HCT116 (cell line): ENCODE measurements around the gene BRINP3. TPM values are rescaled to one million over a fixed set of nuclear protein-coding genes. Genes with fewer than 3 reads are reported as not detected.
A peak's percentile ranks its signal among the peaks of the same experiment; 100 is the strongest.

Experiments used
- ATAC-seq: fragments of 200-7000 bp; cut with Tn5 transposase; 2 replicates; pipeline ENCODE4 v1.9.1; 2020; ENCODE audit warnings: mild to moderate bottlenecking, moderate library complexity
- BruUV-seq: library from RNA; stranded (reverse); fragments of 400-500 nt; replicated peaks from 2 replicates; lab custom pipeline; 2021; lab: Mats Ljungman, UMichigan
- CTCF ChIA-PET: fragments of 300-600 bp; sonication (Branson Sonifier 250); formaldehyde crosslinking; loops from one replicate; lab custom pipeline; 2021; ENCODE audit warnings: antibody characterized with exemption; lab: Charles Lee
- POLR2A ChIA-PET: fragments of 300-600, 350-600 bp; sonication (Branson Sonifier 250); formaldehyde crosslinking; loops from one replicate; lab custom pipeline; 2021; ENCODE audit warnings: antibody characterized with exemption; lab: Charles Lee
- RAD21 ChIA-PET, 2 experiments: fragments of 300-600 bp; sonication (Branson Sonifier 250); formaldehyde crosslinking; loops; one replicate each; lab custom pipeline; 2023; ENCODE audit warnings: low total read pairs in 2 of 2; ENCODE audit not compliant: uncharacterized antibody in 2 of 2, unreplicated experiment in 2 of 2, low non-redundant PET in 1 of 2; lab: Charles Lee
- DNase-seq: peaks from one replicate; pipeline ENCODE4 v3.0.0-alpha.2; 2010; ENCODE audit warnings: low read depth, low spot score
- H2AFZ ChIP-seq: fragments of 200-600 bp; shearing (Covaris generic), sonication (generic); 2 replicates; pipeline ENCODE4 v1.6.1; 2017; ENCODE audit warnings: low read depth, mixed run types, mixed read lengths, antibody characterized with exemption, low read length; ENCODE audit not compliant: poor library complexity, severe bottlenecking
- H3K27ac ChIP-seq: 2 replicates; pipeline ENCODE4 v1.5.1; 2012; ENCODE audit warnings: low read depth, low read length
- H3K27me3 ChIP-seq: fragments of 200-600 bp; sonication (generic); 2 replicates; pipeline ENCODE4 v1.6.1; 2016; ENCODE audit warnings: mixed run types, low read length, mixed read lengths; ENCODE audit not compliant: insufficient read depth
- H3K36me3 ChIP-seq, 2 experiments: fragments of 200-500 bp in 1 of 2; fragments of 200-600 bp in 1 of 2; sonication (Bioruptor generic) in 1 of 2; sonication (generic) in 1 of 2; 2 replicates each; pipeline versions ENCODE4 v1.5.1 to v1.6.1; 2014 to 2016; ENCODE audit warnings: low read length in 2 of 2, inconsistent platforms in 1 of 2, mixed read lengths in 1 of 2, mixed run types in 1 of 2; ENCODE audit not compliant: insufficient read depth in 2 of 2, control insufficient read depth in 1 of 2
- H3K4me1 ChIP-seq, 2 experiments: fragments of 200-600 bp in 1 of 2; sonication (generic) in 1 of 2; 2 replicates each; pipeline versions ENCODE4 v1.5.1 to v1.6.1; 2012 to 2017; ENCODE audit warnings: low read length in 2 of 2, inconsistent platforms in 1 of 2, mild to moderate bottlenecking in 1 of 2, mixed read lengths in 1 of 2, mixed run types in 1 of 2, moderate library complexity in 1 of 2; ENCODE audit not compliant: insufficient read depth in 2 of 2, control insufficient read depth in 1 of 2
- H3K4me2 ChIP-seq: fragments of 200-600 bp; sonication (generic); 2 replicates; pipeline ENCODE4 v1.6.1; 2017; ENCODE audit warnings: mixed run types, low read length, mixed read lengths
- H3K4me3 ChIP-seq, 2 experiments: fragments of 200-600 bp in 1 of 2; sonication (generic) in 1 of 2; replicated peaks in 1 of 2; 2 replicates each; pipeline ENCODE4 v1.5.1; 2011 to 2016; ENCODE audit warnings: low read length in 2 of 2, control low read depth in 1 of 2, low read depth in 1 of 2, mild to moderate bottlenecking in 1 of 2, mixed read lengths in 1 of 2, mixed run types in 1 of 2
- H3K79me2 ChIP-seq: fragments of 200-600 bp; sonication (generic); 2 replicates; pipeline ENCODE4 v1.6.1; 2017; ENCODE audit warnings: mild to moderate bottlenecking, mixed run types, low read length, moderate library complexity, mixed read lengths; ENCODE audit not compliant: insufficient read depth
- H3K9ac ChIP-seq: fragments of 200-600 bp; sonication (generic); 2 replicates; pipeline ENCODE4 v1.6.1; 2016; ENCODE audit warnings: low read length, mixed read lengths
- H3K9me2 ChIP-seq: fragments of 200-600 bp; sonication (generic), shearing (Covaris generic); 2 replicates; pipeline ENCODE4 v1.6.1; 2017; ENCODE audit warnings: mixed run types, mild to moderate bottlenecking, moderate library complexity; ENCODE audit not compliant: insufficient read depth
- H3K9me3 ChIP-seq, 2 experiments: fragments of 200-500 bp in 1 of 2; fragments of 200-600 bp in 1 of 2; sonication (Bioruptor generic) in 1 of 2; sonication (generic) in 1 of 2; 2 replicates each; pipeline ENCODE4 v1.6.1; 2014 to 2017; ENCODE audit warnings: low read length in 2 of 2, mixed read lengths in 2 of 2, inconsistent platforms in 1 of 2, low read depth in 1 of 2, mild to moderate bottlenecking in 1 of 2, mixed run types in 1 of 2, moderate library complexity in 1 of 2; ENCODE audit not compliant: control insufficient read depth in 1 of 2, insufficient read depth in 1 of 2
- H4K20me1 ChIP-seq: fragments of 200-600 bp; sonication (generic), shearing (Covaris generic); 2 replicates; pipeline ENCODE4 v1.6.1; 2017; ENCODE audit warnings: mixed run types, mild to moderate bottlenecking, moderate library complexity; ENCODE audit not compliant: insufficient read depth
- CBX3 ChIP-seq: IDR thresholded peaks from 2 replicates; pipeline ENCODE4 v1.6.1; 2012; ENCODE audit warnings: low read depth
- CEBPB ChIP-seq: IDR thresholded peaks from 2 replicates; pipeline ENCODE4 v1.6.1; 2012; ENCODE audit warnings: low read depth
- CTCF ChIP-seq, 3 experiments: fragments of 200-600 bp in 1 of 3; sonication (generic) in 1 of 3; IDR thresholded peaks in 2 of 3; conservative IDR thresholded peaks in 1 of 3; 2 replicates each; pipeline ENCODE4 v1.5.1; 2012 to 2017; ENCODE audit warnings: low read depth in 2 of 3, low read length in 2 of 3, antibody characterized with exemption in 1 of 3, borderline replicate concordance in 1 of 3, control low read depth in 1 of 3, mild to moderate bottlenecking in 1 of 3, mixed read lengths in 1 of 3, mixed run types in 1 of 3, moderate library complexity in 1 of 3; ENCODE audit not compliant: insufficient read depth in 1 of 3
- EGR1 ChIP-seq: IDR thresholded peaks from 2 replicates; pipeline ENCODE4 v1.6.1; 2012; ENCODE audit warnings: low read depth
- EZH2 ChIP-seq: fragments of 200-600 bp; sonication (generic); IDR thresholded peaks from 2 replicates; pipeline ENCODE4 v1.6.1; 2017; ENCODE audit warnings: antibody characterized with exemption, mixed run types
- EZH2phosphoT487 ChIP-seq: fragments of 200-600 bp; IDR thresholded peaks from 2 replicates; pipeline ENCODE4 v1.6.1; 2018; ENCODE audit warnings: antibody characterized with exemption, borderline replicate concordance
- FOSL1 ChIP-seq: IDR thresholded peaks from 2 replicates; pipeline ENCODE4 v1.6.1; 2012; ENCODE audit warnings: low read depth
- JUND ChIP-seq: IDR thresholded peaks from 2 replicates; pipeline ENCODE4 v1.6.1; 2012
- MAX ChIP-seq: IDR thresholded peaks from 2 replicates; pipeline ENCODE4 v1.6.1; 2012
- RAD21 ChIP-seq: IDR thresholded peaks from 2 replicates; pipeline ENCODE4 v1.6.1; 2012; ENCODE audit warnings: low read depth, mild to moderate bottlenecking
- YY1 ChIP-seq: IDR thresholded peaks from 2 replicates; pipeline ENCODE4 v1.6.1; 2011; ENCODE audit warnings: low read length, low read depth, moderate library complexity, mild to moderate bottlenecking; ENCODE audit not compliant: insufficient replicate concordance; ENCODE audit errors: extremely low read depth
- ZBTB33 ChIP-seq: IDR thresholded peaks from 2 replicates; pipeline ENCODE4 v1.6.1; 2011; ENCODE audit warnings: mild to moderate bottlenecking, low read length, moderate library complexity; ENCODE audit not compliant: insufficient replicate concordance; ENCODE audit errors: extremely low read depth
- ZFX ChIP-seq: fragments of 450-650 bp; IDR thresholded peaks from 2 replicates; pipeline ENCODE4 v1.6.1; 2017
- intact Hi-C: fragments of 100-400 bp; cut with micrococcal nuclease; formaldehyde crosslinking; loops from 2 replicates; pipeline ENCODE4 v1.10.0; 2022
- total RNA-seq: library from RNA; stranded (reverse); gene quantifications from one replicate; pipeline ENCODE4 v1.2.1, GENCODE V29; 2021; ENCODE audit not compliant: unreplicated experiment
- TF ChIP-seq, protein P1 (sequence below): IDR thresholded peaks from 2 replicates; pipeline ENCODE4 v1.6.1; 2012

Gene BRINP3
- total RNA-seq, 1 experiment from 2014 or later = not detected

DNA sequence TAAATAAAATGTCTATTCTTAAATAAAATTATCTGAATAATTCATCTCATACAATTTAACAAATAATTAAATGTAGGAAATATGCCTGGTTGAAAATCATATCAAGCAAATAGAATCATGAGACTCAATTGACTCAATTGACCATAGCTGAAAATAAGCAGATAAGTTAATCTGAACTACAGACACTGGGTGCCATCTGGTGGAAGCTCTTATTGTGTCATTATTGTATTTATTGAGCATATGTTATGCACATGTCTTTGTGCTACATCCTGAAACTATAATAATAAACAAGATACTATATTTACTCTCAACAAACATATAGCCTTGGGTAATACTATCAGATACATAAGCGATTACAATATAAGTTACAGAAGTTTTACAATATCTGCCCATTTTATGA is 41.0 kb downstream of the BRINP3 start:
- Histone ChIP-seq H4K20me1 (no peaks in the 10 kb centered on the region), H3K9me2 (no peaks in the 10 kb centered on the region), H3K9ac (no peak overlapping the region), H3K4me1 (no peaks in the 10 kb centered on the region), H3K27ac (no peak overlapping the region), H3K9me3 (no peaks in the 10 kb centered on the region), H3K4me3 (no peak overlapping the region), H3K36me3 (no peaks in the 10 kb centered on the region), H3K79me2 (no peaks in the 10 kb centered on the region), H3K27me3 (no peaks in the 10 kb centered on the region), H3K4me2 (no peak overlapping the region), H2AFZ (peak overlapping the region; percentile 34)
- DNase-seq = peak; percentile 36
- BruUV-seq = no TSS peak
- TF ChIP-seq EGR1 (no peak), EZH2 (no peak), CTCF (IDR thresholded peaks at IDR 0.05 in 2 of 3, conservative IDR thresholded peaks at IDR 0.05 in 1 of 3; ENCODE audit: borderline replicate concordance in 1 of 3, insufficient read depth in 1 of 3, low read depth in 2 of 3, low read length in 2 of 3) (peak; percentile 41 to 53 (median 52); a peak in 4 of 6 replicates), RAD21 (peak; percentile 73), EZH2phosphoT487 (no peak), CBX3 (0 out of 2 replicates have a peak, but pooled peaks have one; percentile 28)
- intact Hi-C loops = loop anchor here (2.0 to 10.0 kb wide), 3 partner anchors 728 to 1654 kb away; no protein-coding TSS in a partner anchor
- CTCF ChIA-PET = interaction anchor here (1.0 to 2.5 kb wide), 4 partner anchors 11 to 1654 kb away, joined by 3 to 13 read pairs (median 4); no protein-coding TSS in a partner anchor
- ATAC-seq = peak; percentile 75
- RAD21 ChIA-PET = interaction anchor here (0.6 to 1.0 kb wide), 4 partner anchors 16 to 728 kb away, joined by 3 to 4 read pairs (median 3); no protein-coding TSS in a partner anchor
- POLR2A ChIA-PET = no interaction called here

GRCh38 chr1:190429932-190430331 is 47.7 kb downstream of the BRINP3 start:
- Histone ChIP-seq H2AFZ (no peak overlapping the region), H3K27me3 (no peaks in the 10 kb centered on the region), H3K27ac (no peak overlapping the region), H3K9me2 (no peaks in the 10 kb centered on the region), H3K36me3 (no peaks in the 10 kb centered on the region), H3K79me2 (no peaks in the 10 kb centered on the region), H3K4me3 (no peak overlapping the region), H3K4me2 (no peak overlapping the region), H4K20me1 (no peaks in the 10 kb centered on the region), H3K9ac (no peak overlapping the region), H3K4me1 (no peaks in the 10 kb centered on the region), H3K9me3 (no peaks in the 10 kb centered on the region)
- ChIA-PET POLR2A (no interaction called here), RAD21 (no interaction called here), CTCF (no interaction called here)
- no TSS peak for BruUV-seq
- TF ChIP-seq, protein P1, sequence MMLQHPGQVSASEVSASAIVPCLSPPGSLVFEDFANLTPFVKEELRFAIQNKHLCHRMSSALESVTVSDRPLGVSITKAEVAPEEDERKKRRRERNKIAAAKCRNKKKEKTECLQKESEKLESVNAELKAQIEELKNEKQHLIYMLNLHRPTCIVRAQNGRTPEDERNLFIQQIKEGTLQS = no peak
- no peak for TF ChIP-seq ZFX
- TF ChIP-seq FOSL1 = no peak
- TF ChIP-seq CEBPB = no peak
- no peak for TF ChIP-seq EZH2
- no peak for TF ChIP-seq MAX
- no peak for TF ChIP-seq RAD21
- no peak for TF ChIP-seq ZBTB33
- no peak for TF ChIP-seq JUND
- TF ChIP-seq YY1 = no peak
- DNase-seq = no peak
- intact Hi-C loops = loop anchor here (10.0 kb wide), 1 partner anchor 805 kb away; no protein-coding TSS in a partner anchor
- no peak for ATAC-seq
